IPS DF 6.9 (cell line): ENCODE measurements around the gene TAPBP.
A peak's percentile ranks its signal among the peaks of the same experiment; 100 is the strongest.

Source experiments
- DNase-seq: peaks from one replicate; pipeline ENCODE4 v3.0.0-alpha.2; 2013; ENCODE audit warnings: low read depth, low spot score
- H3K27ac ChIP-seq: one replicate; pipeline ENCODE4 v1.5.1; 2013; ENCODE audit warnings: low read length, control low read depth
- H3K27me3 ChIP-seq: 2 replicates; pipeline ENCODE4 v1.6.1; 2013; ENCODE audit warnings: mild to moderate bottlenecking, low read length; ENCODE audit not compliant: control insufficient read depth, insufficient read depth
- H3K36me3 ChIP-seq: 2 replicates; pipeline ENCODE4 v1.6.1; 2013; ENCODE audit warnings: low read length; ENCODE audit not compliant: control insufficient read depth, insufficient read depth
- H3K4me1 ChIP-seq: 2 replicates; pipeline ENCODE4 v1.6.1; 2013; ENCODE audit warnings: low read length; ENCODE audit not compliant: control insufficient read depth, insufficient read depth
- H3K4me3 ChIP-seq: 2 replicates; pipeline ENCODE4 v1.5.1; 2013; ENCODE audit warnings: mild to moderate bottlenecking, low read length
- H3K9me3 ChIP-seq: 2 replicates; pipeline ENCODE4 v1.6.1; 2013; ENCODE audit warnings: low read length, inconsistent platforms; ENCODE audit not compliant: control insufficient read depth, insufficient read depth
- WGBS: extraction: QIAGEN DNeasy Blood & Tissue Kit; methylation state at CpG from one replicate; pipeline ENCODE4 v1.1.7; 2013; ENCODE audit warnings: mixed read lengths, missing lambda C conversion rate; ENCODE audit not compliant: insufficient read length, insufficient coverage; 5-methylcytosine and 5-hydroxymethylcytosine counted together

The TAPBP gene

GRCh38 chr6:33296797-33297405, 17.0 kb downstream of the TAPBP start:
- Histone ChIP-seq H3K4me3 (peak overlapping the region; percentile 33; the same call in 1 of the 2 replicates), H3K27me3 (no peaks in the 10 kb centered on the region), H3K27ac (no peak overlapping the region), H3K36me3 (peaks cover 13% of the 10 kb centered on the region), H3K4me1 (peaks cover 3% of the 10 kb centered on the region; the same call in 1 of the 2 replicates), H3K9me3 (no peaks in the 10 kb centered on the region)
- DNase-seq: no peak
- WGBS: no CpG with 5 or more reads among the region's 12 CpGs

GRCh38 chr6:33295621-33296369, 18.1 kb downstream of the TAPBP start:
- no peaks in the 10 kb centered on the region for H3K27me3 ChIP-seq
- no peak overlapping the region for H3K4me3 ChIP-seq
- H3K4me1 ChIP-seq: peaks cover 3% of the 10 kb centered on the region; the same call in 1 of the 2 replicates
- H3K9me3 ChIP-seq: no peaks in the 10 kb centered on the region
- WGBS: no CpG with 5 or more reads among the region's 15 CpGs
- DNase-seq: no peak
- no peak overlapping the region for H3K27ac ChIP-seq
- H3K36me3 ChIP-seq: peaks cover 18% of the 10 kb centered on the region

- H3K27ac ChIP-seq: no peak overlapping the region
- peaks cover 18% of the 10 kb centered on the region for H3K36me3 ChIP-seq
- H3K4me1 ChIP-seq: peaks cover 3% of the 10 kb centered on the region
- no peaks in the 10 kb centered on the region; the same call in 1 of the 2 replicates for H3K9me3 ChIP-seq
- no peak for DNase-seq
- no peaks in the 10 kb centered on the region for H3K27me3 ChIP-seq
- H3K4me3 ChIP-seq: no peak overlapping the region
- no CpG with 5 or more reads among the region's 10 CpGs for WGBS
These were observed 19.6 kb downstream of the TAPBP start for GRCh38 chr6:33294086-33294823.

GRCh38 chr6:33292996-33293682, 20.7 kb downstream of the TAPBP start:
- no peak overlapping the region for H3K27ac ChIP-seq
- no peaks in the 10 kb centered on the region; the same call in 1 of the 2 replicates for H3K9me3 ChIP-seq
- peaks cover 3% of the 10 kb centered on the region for H3K4me1 ChIP-seq
- no peaks in the 10 kb centered on the region for H3K27me3 ChIP-seq
- peaks cover 18% of the 10 kb centered on the region for H3K36me3 ChIP-seq
- no CpG with 5 or more reads among the region's 16 CpGs for WGBS
- no peak for DNase-seq
- no peak overlapping the region for H3K4me3 ChIP-seq

GRCh38 chr6:33290459-33290858, 23.4 kb downstream of the TAPBP start:
- no peaks in the 10 kb centered on the region; the same call in 1 of the 2 replicates for H3K9me3 ChIP-seq
- H3K4me1 ChIP-seq: no peaks in the 10 kb centered on the region; the same call in 1 of the 2 replicates
- no CpG with 5 or more reads among the region's 7 CpGs for WGBS
- no peak overlapping the region; the same call in 1 of the 2 replicates for H3K4me3 ChIP-seq
- no peak for DNase-seq
- H3K36me3 ChIP-seq: peaks cover 28% of the 10 kb centered on the region
- H3K27me3 ChIP-seq: no peaks in the 10 kb centered on the region
- H3K27ac ChIP-seq: no peak overlapping the region

- no peaks in the 10 kb centered on the region; the same call in 1 of the 2 replicates for H3K9me3 ChIP-seq
- no peak overlapping the region for H3K27ac ChIP-seq
- peaks cover 28% of the 10 kb centered on the region for H3K36me3 ChIP-seq
- no peaks in the 10 kb centered on the region; the same call in 1 of the 2 replicates for H3K4me1 ChIP-seq
- DNase-seq: no peak
- peak overlapping the region; percentile 64 for H3K4me3 ChIP-seq
- no CpG with 5 or more reads among the region's 14 CpGs for WGBS
- no peaks in the 10 kb centered on the region for H3K27me3 ChIP-seq
These were observed 24.0 kb downstream of the TAPBP start for GRCh38 chr6:33289784-33290315.

- no peaks in the 10 kb centered on the region for H3K27me3 ChIP-seq
- H3K9me3 ChIP-seq: no peaks in the 10 kb centered on the region; the same call in 1 of the 2 replicates
- H3K36me3 ChIP-seq: peaks cover 23% of the 10 kb centered on the region
- DNase-seq: no peak
- H3K4me1 ChIP-seq: no peaks in the 10 kb centered on the region; the same call in 1 of the 2 replicates
- H3K4me3 ChIP-seq: peak within 1 kb of the TSS; percentile 64
- WGBS: no CpG with 5 or more reads among the region's 43 CpGs
- H3K27ac ChIP-seq: no peak within 1 kb of the TSS
These were observed 24.7 kb downstream of the TAPBP start, which contains the start of the genes PFDN6 and WDR46 for GRCh38 chr6:33288921-33289783. Gene PFDN6 (plus strand): TSS chr6:33289601. CDS start chr6:33289857, 256 bp downstream. Gene WDR46 (minus strand): TSS chr6:33289239. CDS start chr6:33289170, 69 bp downstream.

GRCh38 chr6:33288141-33288920, 25.5 kb downstream of the TAPBP start:
- peak overlapping the region; percentile 64; the same call in 1 of the 2 replicates for H3K4me3 ChIP-seq
- H3K36me3 ChIP-seq: peaks cover 23% of the 10 kb centered on the region
- no CpG with 5 or more reads among the region's 21 CpGs for WGBS
- H3K4me1 ChIP-seq: no peaks in the 10 kb centered on the region; the same call in 1 of the 2 replicates
- no peaks in the 10 kb centered on the region for H3K27me3 ChIP-seq
- no peak overlapping the region for H3K27ac ChIP-seq
- H3K9me3 ChIP-seq: no peaks in the 10 kb centered on the region; the same call in 1 of the 2 replicates
- DNase-seq: no peak
